ENCODE results near the gene PPP1R3C. TPM values are rescaled to one million over a fixed set of nuclear protein-coding genes. Genes with fewer than 3 reads are reported as not detected.

Gene PPP1R3C
- total RNA-seq, 2 experiments from 2014 or later = not detected

DNA sequence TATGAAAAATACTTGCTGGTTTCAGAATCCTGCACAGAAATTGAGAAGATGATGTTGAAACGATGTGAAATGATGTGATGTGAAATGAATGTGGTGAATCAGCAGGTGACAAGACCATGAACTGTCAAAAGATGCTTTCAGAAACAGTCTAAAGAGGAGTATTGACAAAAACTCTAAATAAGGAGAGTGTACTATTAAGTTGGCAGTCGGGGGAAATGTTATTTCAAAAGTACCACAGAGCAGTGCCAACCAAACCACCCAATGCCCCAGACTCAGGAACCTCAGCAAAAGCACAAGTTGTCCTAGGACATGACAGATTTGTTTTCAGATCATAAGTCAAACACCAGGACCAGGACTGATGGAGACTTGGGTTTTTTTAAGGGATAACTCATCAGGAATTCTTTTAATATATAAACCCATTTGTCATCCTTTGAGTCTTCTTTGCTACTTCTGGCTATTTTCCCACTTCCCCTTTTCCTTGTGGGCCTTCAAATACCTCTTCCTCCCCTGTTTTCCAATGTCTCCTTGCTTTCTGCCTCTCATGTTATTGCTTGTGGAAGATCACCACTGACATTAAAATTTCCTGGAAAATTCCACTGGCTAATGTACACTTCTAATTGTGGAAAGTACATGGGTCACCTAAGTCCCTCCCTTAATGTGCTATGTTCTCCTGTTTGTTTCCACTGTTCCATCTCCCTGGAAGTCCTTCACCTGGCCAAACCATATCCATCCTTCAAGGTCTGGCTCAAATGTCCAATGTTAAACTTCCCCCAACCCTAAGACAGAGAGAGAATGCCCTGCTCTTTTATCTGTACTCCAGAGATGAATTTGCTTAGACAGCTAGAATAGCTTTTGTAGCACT, 10.2 kb upstream of the PPP1R3C start:
- Mint-ChIP-seq H3K36me3 (no peaks in the 10 kb centered on the region), H3K9me3 (ENCODE audit: low read depth) (no peaks in the 10 kb centered on the region), H3K27ac (no peak overlapping the region), H3K27me3 (peaks cover 49% of the 10 kb centered on the region), H3K4me1 (no peaks in the 10 kb centered on the region), H3K4me3 (no peak overlapping the region)
- CTCF ChIA-PET = interaction anchor here (1.0 kb wide), 1 partner anchor 345 kb away, joined by 3 read pairs; no protein-coding TSS in a partner anchor
- DNase-seq = no peak
- no peak for ATAC-seq

DNA sequence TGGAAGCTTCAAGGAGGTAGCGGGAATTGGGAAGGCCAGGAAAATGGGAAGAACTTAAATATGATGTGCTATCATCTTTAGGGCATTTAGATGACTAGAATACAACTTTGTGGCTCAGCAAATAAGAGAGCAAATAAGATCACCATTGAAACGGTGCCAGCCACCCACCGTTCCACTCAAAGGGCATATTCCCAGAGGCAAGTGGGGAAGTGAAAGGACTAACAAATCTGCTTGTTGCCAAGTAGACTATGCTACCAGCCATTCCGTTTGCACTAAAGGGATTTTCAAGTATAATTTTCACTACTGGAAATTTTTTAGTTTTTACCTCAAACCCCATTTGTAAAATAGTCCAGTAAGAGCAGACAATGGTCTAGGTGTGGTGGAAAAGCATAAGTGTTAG, 4.0 kb upstream of the PPP1R3C start:
- no peak overlapping the region for H3K4me3 Mint-ChIP-seq
- H3K27me3 Mint-ChIP-seq = peaks cover 46% of the 10 kb centered on the region
- CTCF ChIA-PET = interaction anchor here (0.9 to 5.7 kb wide), 3 partner anchors 27 to 386 kb away, joined by 3 to 67 read pairs (median 8); no protein-coding TSS in a partner anchor
- ATAC-seq (no peak), DNase-seq (no peak)
- no peak overlapping the region for H3K27ac Mint-ChIP-seq
- H3K4me1 Mint-ChIP-seq = peaks cover 8% of the 10 kb centered on the region
- no peaks in the 10 kb centered on the region for H3K36me3 Mint-ChIP-seq
- H3K9me3 Mint-ChIP-seq (ENCODE audit: low read depth) = no peaks in the 10 kb centered on the region

GRCh38 chr10:91635401-91636400, 2.8 kb upstream of the PPP1R3C start:
- Mint-ChIP-seq H3K36me3 (no peaks in the 10 kb centered on the region), H3K27me3 (peaks cover 54% of the 10 kb centered on the region), H3K4me3 (no peak overlapping the region), H3K27ac (no peak overlapping the region), H3K9me3 (ENCODE audit: low read depth) (no peaks in the 10 kb centered on the region), H3K4me1 (peaks cover 8% of the 10 kb centered on the region)
- peak; percentile 62 for DNase-seq
- CTCF ChIA-PET = interaction anchor here (0.6 to 5.7 kb wide), 20 partner anchors 9 to 724 kb away, joined by 3 to 67 read pairs (median 3); no protein-coding TSS in a partner anchor
- ATAC-seq = peak; percentile 43

DNA sequence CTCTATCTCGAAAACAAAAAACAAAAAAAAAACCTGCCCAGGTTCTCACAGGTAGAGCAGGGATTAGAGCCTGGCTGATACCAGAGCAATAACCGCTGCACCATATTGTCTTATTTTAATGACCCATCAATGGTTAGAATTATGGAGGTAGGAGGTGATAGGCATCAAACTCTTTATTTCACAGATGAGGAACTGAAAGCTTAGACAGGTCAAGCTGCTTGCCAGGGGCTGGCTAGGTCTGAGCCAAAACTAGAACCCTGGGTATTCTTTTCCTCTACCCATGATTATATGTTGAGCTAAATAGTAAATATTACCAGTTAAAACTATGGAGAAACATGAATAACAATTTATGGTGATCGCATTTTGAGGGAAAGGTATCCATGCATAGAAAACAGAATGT, 2.0 kb upstream of the PPP1R3C start:
- ATAC-seq (no peak), DNase-seq (no peak)
- H3K4me3 Mint-ChIP-seq = no peak overlapping the region
- H3K36me3 Mint-ChIP-seq = no peaks in the 10 kb centered on the region
- H3K9me3 Mint-ChIP-seq (ENCODE audit: low read depth) = no peaks in the 10 kb centered on the region
- H3K27me3 Mint-ChIP-seq = peaks cover 58% of the 10 kb centered on the region
- CTCF ChIA-PET = interaction anchor here (0.8 to 5.7 kb wide), 15 partner anchors 8 to 723 kb away, joined by 3 to 67 read pairs (median 4); no protein-coding TSS in a partner anchor
- no peak overlapping the region for H3K27ac Mint-ChIP-seq
- H3K4me1 Mint-ChIP-seq = peaks cover 8% of the 10 kb centered on the region

DNA sequence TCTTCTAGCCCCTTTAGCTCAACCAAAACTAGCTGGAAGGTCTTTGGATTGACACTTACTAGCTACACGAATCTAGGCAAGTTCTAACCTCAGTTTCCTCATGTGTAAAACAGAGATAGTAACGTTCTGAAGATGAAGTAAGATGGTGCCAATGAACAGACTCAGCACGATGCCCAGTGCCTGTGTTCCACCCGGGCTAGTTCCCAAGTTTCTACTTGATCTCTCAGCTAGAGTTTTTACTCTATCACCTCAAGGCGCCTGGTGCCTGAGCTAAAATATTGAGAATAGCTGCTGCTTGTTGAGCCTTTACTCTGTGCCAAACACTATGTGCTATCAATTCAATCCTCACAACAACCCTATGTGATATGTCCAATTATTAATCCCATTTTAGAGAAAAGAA, 1.4 kb upstream of the PPP1R3C start:
- CTCF ChIA-PET = interaction anchor here (1.4 to 5.7 kb wide), 6 partner anchors 10 to 628 kb away, joined by 4 to 67 read pairs (median 12); no protein-coding TSS in a partner anchor
- H3K27ac Mint-ChIP-seq = no peak overlapping the region
- H3K9me3 Mint-ChIP-seq (ENCODE audit: low read depth) = no peaks in the 10 kb centered on the region
- no peak for DNase-seq
- H3K27me3 Mint-ChIP-seq = peaks cover 64% of the 10 kb centered on the region
- no peaks in the 10 kb centered on the region for H3K36me3 Mint-ChIP-seq
- H3K4me3 Mint-ChIP-seq = no peak overlapping the region
- no peak for ATAC-seq
- peaks cover 8% of the 10 kb centered on the region for H3K4me1 Mint-ChIP-seq

- Mint-ChIP-seq H3K4me1 (peaks cover 8% of the 10 kb centered on the region), H3K36me3 (no peaks in the 10 kb centered on the region), H3K27ac (no peak overlapping the region), H3K27me3 (peaks cover 65% of the 10 kb centered on the region), H3K9me3 (ENCODE audit: low read depth) (no peaks in the 10 kb centered on the region), H3K4me3 (no peak overlapping the region)
- CTCF ChIA-PET = no interaction called here
- ATAC-seq (no peak), DNase-seq (no peak)
Observed at GRCh38 chr10:91630625-91631024, 2.2 kb downstream of the PPP1R3C start.

GRCh38 chr10:91629715-91630549, 2.9 kb downstream of the PPP1R3C start:
- peaks cover 7% of the 10 kb centered on the region for H3K4me1 Mint-ChIP-seq

DNA sequence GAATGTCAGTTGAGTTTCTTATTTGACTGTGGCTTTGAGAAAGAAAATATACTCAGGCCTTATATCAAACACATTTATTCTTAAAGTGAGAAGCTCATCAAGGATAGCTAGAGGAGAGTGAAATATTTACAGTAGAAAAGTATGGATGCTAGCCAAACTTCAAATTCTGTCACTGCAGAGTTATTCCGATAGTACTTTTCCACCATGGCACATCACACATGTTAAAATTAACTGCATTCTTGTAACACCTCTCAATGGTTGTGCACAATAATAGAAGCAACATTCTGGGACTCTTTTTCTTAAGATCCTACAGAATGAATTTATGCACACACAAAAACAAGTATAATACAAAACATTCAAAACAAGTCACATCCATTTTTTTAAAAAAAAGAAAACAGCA, 4.5 kb downstream of the PPP1R3C start:
- DNase-seq = no peak
- Mint-ChIP-seq H3K27ac (no peak overlapping the region), H3K27me3 (peaks cover 48% of the 10 kb centered on the region), H3K36me3 (no peaks in the 10 kb centered on the region), H3K9me3 (ENCODE audit: low read depth) (no peaks in the 10 kb centered on the region), H3K4me1 (peaks cover 5% of the 10 kb centered on the region), H3K4me3 (no peak overlapping the region)
- ATAC-seq = no peak
- CTCF ChIA-PET = no interaction called here

More at GRCh38 chr10:91629715-91630549, 2.9 kb downstream of the PPP1R3C start:
- H3K27ac Mint-ChIP-seq = no peak overlapping the region
- no peak overlapping the region for H3K4me3 Mint-ChIP-seq
- CTCF ChIA-PET = no interaction called here
- peaks cover 58% of the 10 kb centered on the region for H3K27me3 Mint-ChIP-seq
- ATAC-seq = no peak
- H3K36me3 Mint-ChIP-seq = no peaks in the 10 kb centered on the region
- H3K9me3 Mint-ChIP-seq (ENCODE audit: low read depth) = no peaks in the 10 kb centered on the region
- no peak for DNase-seq

GRCh38 chr10:91627344-91628102, 5.3 kb downstream of the PPP1R3C start:
- no peak for DNase-seq
- CTCF ChIA-PET = interaction anchor here (1.1 kb wide), 1 partner anchor 8 kb away, joined by 3 read pairs; no protein-coding TSS in a partner anchor
- Mint-ChIP-seq H3K27me3 (peaks cover 45% of the 10 kb centered on the region), H3K4me1 (no peaks in the 10 kb centered on the region), H3K27ac (no peak overlapping the region), H3K4me3 (no peak overlapping the region), H3K9me3 (ENCODE audit: low read depth) (peaks cover 2% of the 10 kb centered on the region), H3K36me3 (no peaks in the 10 kb centered on the region)
- no peak for ATAC-seq

GRCh38 chr10:91626936-91627335, 5.9 kb downstream of the PPP1R3C start:
- ATAC-seq (no peak), DNase-seq (no peak)
- H3K4me3 Mint-ChIP-seq = no peak overlapping the region
- no peaks in the 10 kb centered on the region for H3K4me1 Mint-ChIP-seq
- H3K27ac Mint-ChIP-seq = no peak overlapping the region
- CTCF ChIA-PET = interaction anchor here (1.1 kb wide), 1 partner anchor 8 kb away, joined by 3 read pairs; no protein-coding TSS in a partner anchor
- H3K36me3 Mint-ChIP-seq = no peaks in the 10 kb centered on the region
- H3K9me3 Mint-ChIP-seq (ENCODE audit: low read depth) = peaks cover 2% of the 10 kb centered on the region
- peaks cover 39% of the 10 kb centered on the region for H3K27me3 Mint-ChIP-seq

DNA sequence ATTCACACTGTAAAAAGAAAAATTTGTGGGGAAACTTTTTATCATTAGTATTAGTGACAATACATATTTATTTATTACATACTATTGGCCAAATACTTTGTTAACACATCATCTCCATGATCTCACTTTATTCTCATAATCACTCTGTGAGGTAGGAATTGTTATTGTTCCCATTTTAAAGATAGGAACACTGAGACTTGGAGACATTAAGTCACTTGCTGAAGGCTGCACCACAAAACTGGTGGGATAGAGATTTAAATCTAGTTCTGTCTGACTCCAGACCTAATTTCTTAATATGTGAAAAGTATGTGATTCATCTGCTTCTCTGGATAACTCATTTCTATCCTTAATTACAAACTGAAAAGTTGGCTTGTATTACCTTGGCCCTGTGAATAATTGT, 8.2 kb downstream of the PPP1R3C start:
- H3K27ac Mint-ChIP-seq = no peak overlapping the region
- no peaks in the 10 kb centered on the region for H3K36me3 Mint-ChIP-seq
- no peak for ATAC-seq
- CTCF ChIA-PET = interaction anchor here (1.2 kb wide), 1 partner anchor 10 kb away, joined by 4 read pairs; no protein-coding TSS in a partner anchor
- H3K4me1 Mint-ChIP-seq = no peaks in the 10 kb centered on the region
- peaks cover 2% of the 10 kb centered on the region for H3K9me3 Mint-ChIP-seq (ENCODE audit: low read depth)
- no peak for DNase-seq
- no peak overlapping the region for H3K4me3 Mint-ChIP-seq
- H3K27me3 Mint-ChIP-seq = peaks cover 33% of the 10 kb centered on the region

- Mint-ChIP-seq H3K9me3 (ENCODE audit: low read depth) (peaks cover 2% of the 10 kb centered on the region), H3K4me1 (no peaks in the 10 kb centered on the region), H3K4me3 (no peak overlapping the region), H3K27me3 (peaks cover 33% of the 10 kb centered on the region), H3K36me3 (no peaks in the 10 kb centered on the region), H3K27ac (no peak overlapping the region)
- no peak for DNase-seq
- CTCF ChIA-PET = interaction anchor here (3.5 kb wide), 1 partner anchor 12 kb away, joined by 13 read pairs; no protein-coding TSS in a partner anchor
- no peak for ATAC-seq
Observed at GRCh38 chr10:91622601-91623000, 10.3 kb downstream of the PPP1R3C start.
